HG03520 (cell line): ENCODE measurements around the gene ICE2.
"Not testable (repeated sequence)": the region's sequence is repeated elsewhere in the genome, so short reads cannot be mapped to it uniquely, and the experiment has no call there.

Source experiments
- ATAC-seq: cut with Tn5 transposase; IDR thresholded peaks from one replicate; pipeline ENCODE4 v1.9.1; 2021; ENCODE audit warnings: mild to moderate bottlenecking, moderate library complexity; ENCODE audit not compliant: unreplicated experiment

The ICE2 gene

GRCh38 chr15:60411774-60412425 lies 67.0 kb downstream of the ICE2 start:
- ATAC-seq, result no peak

- ATAC-seq, result not testable (repeated sequence)
These were observed 68.6 kb downstream of the ICE2 start for GRCh38 chr15:60410350-60410749.

- ATAC-seq, result no peak
These were observed 70.4 kb downstream of the ICE2 start for GRCh38 chr15:60408463-60408981.

- no peak for ATAC-seq
These were observed 71.5 kb downstream of the ICE2 start for GRCh38 chr15:60407415-60407805.

- no peak for ATAC-seq
These were observed 72.2 kb downstream of the ICE2 start for GRCh38 chr15:60406513-60407414.

- ATAC-seq, result no peak
These were observed 73.5 kb downstream of the ICE2 start for GRCh38 chr15:60405399-60405798.

- ATAC-seq, result not testable (repeated sequence)
These were observed 74.6 kb downstream of the ICE2 start for GRCh38 chr15:60404351-60404750.

GRCh38 chr15:60400944-60401343 lies 78.0 kb downstream of the ICE2 start:
- no peak for ATAC-seq

- ATAC-seq, result no peak
These were observed 79.0 kb downstream of the ICE2 start for GRCh38 chr15:60399931-60400330.

GRCh38 chr15:60399246-60399915 lies 79.6 kb downstream of the ICE2 start:
- ATAC-seq, result no peak

- peak; percentile 64 for ATAC-seq
These were observed 81.0 kb downstream of the ICE2 start, which contains the start of gene ANXA2 for GRCh38 chr15:60397772-60398445. Gene ANXA2 (minus strand): TSS chr15:60397986. CDS start chr15:60386075, 11,911 bp downstream.

- peak; percentile 67 for ATAC-seq
These were observed 81.8 kb downstream of the ICE2 start for GRCh38 chr15:60396958-60397771.

- ATAC-seq, result no peak
These were observed 82.4 kb downstream of the ICE2 start for GRCh38 chr15:60396560-60396957.

- no peak for ATAC-seq
These were observed 82.8 kb downstream of the ICE2 start for GRCh38 chr15:60396100-60396499.

GRCh38 chr15:60395276-60396011 lies 83.5 kb downstream of the ICE2 start:
- no peak for ATAC-seq

- no peak for ATAC-seq
These were observed 84.2 kb downstream of the ICE2 start for GRCh38 chr15:60394689-60395097.

- no peak for ATAC-seq
These were observed 85.8 kb downstream of the ICE2 start for GRCh38 chr15:60392986-60393790.

GRCh38 chr15:60392601-60392985 lies 86.3 kb downstream of the ICE2 start:
- ATAC-seq, result no peak
